DOHH2 (cell line): Measurements from ENCODE around the gene MGAT4B.
A peak's percentile ranks its signal among the peaks of the same experiment; 100 is the strongest.

Source experiments
- EZH2phosphoT487 ChIP-seq: fragments of 200-600 bp; sonication (generic); IDR thresholded peaks from 2 replicates; pipeline ENCODE4 v1.6.1; 2017; ENCODE audit warnings: borderline replicate concordance, mild to moderate bottlenecking, antibody characterized with exemption, low read length, moderate library complexity, mixed read lengths
- TF ChIP-seq, protein P1 (sequence below): fragments of 200-600 bp; sonication (generic); IDR thresholded peaks from one replicate; pipeline ENCODE4 v1.5.1; 2014; ENCODE audit warnings: antibody characterized with exemption, mild to moderate bottlenecking, low read depth, low read length; ENCODE audit not compliant: poor library complexity, severe bottlenecking

GRCh38 chr5:179801304-179802206 is 5.1 kb downstream of the MGAT4B start:
- TF ChIP-seq, protein P1, sequence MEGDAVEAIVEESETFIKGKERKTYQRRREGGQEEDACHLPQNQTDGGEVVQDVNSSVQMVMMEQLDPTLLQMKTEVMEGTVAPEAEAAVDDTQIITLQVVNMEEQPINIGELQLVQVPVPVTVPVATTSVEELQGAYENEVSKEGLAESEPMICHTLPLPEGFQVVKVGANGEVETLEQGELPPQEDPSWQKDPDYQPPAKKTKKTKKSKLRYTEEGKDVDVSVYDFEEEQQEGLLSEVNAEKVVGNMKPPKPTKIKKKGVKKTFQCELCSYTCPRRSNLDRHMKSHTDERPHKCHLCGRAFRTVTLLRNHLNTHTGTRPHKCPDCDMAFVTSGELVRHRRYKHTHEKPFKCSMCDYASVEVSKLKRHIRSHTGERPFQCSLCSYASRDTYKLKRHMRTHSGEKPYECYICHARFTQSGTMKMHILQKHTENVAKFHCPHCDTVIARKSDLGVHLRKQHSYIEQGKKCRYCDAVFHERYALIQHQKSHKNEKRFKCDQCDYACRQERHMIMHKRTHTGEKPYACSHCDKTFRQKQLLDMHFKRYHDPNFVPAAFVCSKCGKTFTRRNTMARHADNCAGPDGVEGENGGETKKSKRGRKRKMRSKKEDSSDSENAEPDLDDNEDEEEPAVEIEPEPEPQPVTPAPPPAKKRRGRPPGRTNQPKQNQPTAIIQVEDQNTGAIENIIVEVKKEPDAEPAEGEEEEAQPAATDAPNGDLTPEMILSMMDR: peak; percentile 74
- TF ChIP-seq EZH2phosphoT487: no peak
